Kidney (tissue), 14 donors: ENCODE measurements around the gene KRTAP4-5. TPM values are rescaled to one million over a fixed set of nuclear protein-coding genes. Genes with fewer than 3 reads are reported as not detected.
"Not testable (repeated sequence)": the region's sequence is repeated elsewhere in the genome, so short reads cannot be mapped to it uniquely, and the experiment has no call there.

Experiments
- DNase-seq, 5 donors: peaks; one replicate each; pipeline ENCODE4 v3.0.0-alpha.2; 2013 to 2020
- FAIRE-seq: peaks from 2 replicates; lab custom pipeline; 2012; peaks lifted over from hg19 to GRCh38; lab: Jason Lieb, UNC
- H3K27ac ChIP-seq, 2 donors: one replicate each; pipeline ENCODE4 v1.7.0; 2013; ENCODE audit warnings: low read depth in 2 of 2, low read length in 2 of 2, inconsistent platforms in 1 of 2
- H3K27me3 ChIP-seq: one replicate; pipeline ENCODE4 v1.7.1; 2013; ENCODE audit warnings: low read length, inconsistent platforms; ENCODE audit not compliant: control insufficient read depth, insufficient read depth
- H3K36me3 ChIP-seq, 3 donors: one replicate each; pipeline versions ENCODE4 v1.7.0 to v1.7.1; 2013; ENCODE audit warnings: low read length in 3 of 3, control low read depth in 1 of 3, inconsistent platforms in 1 of 3; ENCODE audit not compliant: insufficient read depth in 3 of 3, control insufficient read depth in 2 of 3
- H3K4me1 ChIP-seq, 3 donors: one replicate each; pipeline versions ENCODE4 v1.7.0 to v1.7.1; 2013; ENCODE audit warnings: low read length in 3 of 3, inconsistent platforms in 1 of 3, low read depth in 1 of 3; ENCODE audit not compliant: control insufficient read depth in 2 of 3, insufficient read depth in 2 of 3
- H3K4me3 ChIP-seq, 3 donors: one replicate each; pipeline versions ENCODE4 v1.7.0 to v1.8.1; 2013; ENCODE audit warnings: low read length in 3 of 3, control low read depth in 1 of 3, inconsistent platforms in 1 of 3
- H3K9ac ChIP-seq, 3 donors: one replicate each; pipeline versions ENCODE4 v1.7.0 to v1.7.1; 2013; ENCODE audit warnings: low read length in 3 of 3, control low read depth in 1 of 3, inconsistent platforms in 1 of 3
- H3K9me3 ChIP-seq, 3 donors: one replicate each; pipeline versions ENCODE4 v1.7.0 to v1.7.1; 2013; ENCODE audit warnings: low read length in 3 of 3, control low read depth in 1 of 3, inconsistent platforms in 1 of 3; ENCODE audit not compliant: control insufficient read depth in 2 of 3, insufficient read depth in 1 of 3
- intact Hi-C: fragments of 100-400 bp; cut with DNase I; formaldehyde crosslinking; loops from one replicate; pipeline ENCODE4 v1.11.1; 2022
- polyA plus RNA-seq: library from polyadenylated mRNA; stranded (reverse); fragments of 350-450 nt; fragmentation: Illumina TruSeq; extraction: RNeasy Lipid Tissue Mini Kit (QIAGEN cat#74804); gene quantifications from one replicate; pipeline ENCODE4 v1.2.3, GENCODE V29; 2014; ENCODE audit warnings: low read depth, low replicate concordance; ENCODE audit not compliant: insufficient read depth
- total RNA-seq: library from RNA; stranded (reverse); fragmentation: NEBNext Ultra II Directional; extraction: Animal tissue kit (Norgen Biotek cat#: 25700); gene quantifications from one replicate; pipeline ENCODE4 v1.2.1, GENCODE V29; 2021
- TF ChIP-seq, protein P1 (sequence below): IDR thresholded peaks from 3 replicates; pipeline ENCODE4 v1.5.1; 2012; ENCODE audit warnings: mild to moderate bottlenecking, moderate library complexity, borderline replicate concordance; ENCODE audit not compliant: insufficient read depth; ENCODE audit errors: extremely low read depth
- donor health status: control.
- donor health status: control.
- donor health status: control.
- donor health status: control.
- donor health status: control.
- donor health status: DM: yes; HTN: yes; CAD: no.
- donor health status: Normal renal cell carcinoma (clear cell type).

The KRTAP4-5 gene
- total and polyA plus RNA-seq, 2 donors from 2014 or later: not detected

DNA sequence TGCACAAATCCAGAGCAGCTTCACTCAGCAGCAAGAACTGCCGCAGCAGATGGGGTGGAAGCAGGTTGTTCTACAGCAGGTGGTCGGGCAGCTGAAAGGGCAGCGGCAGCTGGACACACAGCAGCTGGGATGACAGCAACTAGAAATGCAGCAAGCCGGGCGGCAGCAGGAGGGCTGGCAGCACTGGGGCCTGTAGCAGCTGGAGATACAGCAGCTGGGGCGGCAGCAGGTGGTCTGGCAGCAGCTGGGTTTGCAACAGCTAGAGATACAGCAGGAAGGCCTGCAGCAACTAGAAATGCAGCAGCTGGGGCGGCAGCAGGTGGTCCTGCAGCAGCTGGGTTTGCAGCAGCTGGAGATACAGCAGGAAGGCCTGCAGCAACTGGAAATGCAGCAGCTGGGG, 17.9 kb upstream of the KRTAP4-5 start:
- Histone ChIP-seq H3K36me3 (no peaks in the 10 kb centered on the region), H3K4me3 (no peak overlapping the region), H3K9me3 (no peaks in the 10 kb centered on the region), H3K27ac (no peak overlapping the region), H3K27me3 (no peaks in the 10 kb centered on the region), H3K9ac (no peak overlapping the region), H3K4me1 (no peaks in the 10 kb centered on the region)
- FAIRE-seq: no peak
- intact Hi-C loops: no loop called here
- TF ChIP-seq, protein P1, sequence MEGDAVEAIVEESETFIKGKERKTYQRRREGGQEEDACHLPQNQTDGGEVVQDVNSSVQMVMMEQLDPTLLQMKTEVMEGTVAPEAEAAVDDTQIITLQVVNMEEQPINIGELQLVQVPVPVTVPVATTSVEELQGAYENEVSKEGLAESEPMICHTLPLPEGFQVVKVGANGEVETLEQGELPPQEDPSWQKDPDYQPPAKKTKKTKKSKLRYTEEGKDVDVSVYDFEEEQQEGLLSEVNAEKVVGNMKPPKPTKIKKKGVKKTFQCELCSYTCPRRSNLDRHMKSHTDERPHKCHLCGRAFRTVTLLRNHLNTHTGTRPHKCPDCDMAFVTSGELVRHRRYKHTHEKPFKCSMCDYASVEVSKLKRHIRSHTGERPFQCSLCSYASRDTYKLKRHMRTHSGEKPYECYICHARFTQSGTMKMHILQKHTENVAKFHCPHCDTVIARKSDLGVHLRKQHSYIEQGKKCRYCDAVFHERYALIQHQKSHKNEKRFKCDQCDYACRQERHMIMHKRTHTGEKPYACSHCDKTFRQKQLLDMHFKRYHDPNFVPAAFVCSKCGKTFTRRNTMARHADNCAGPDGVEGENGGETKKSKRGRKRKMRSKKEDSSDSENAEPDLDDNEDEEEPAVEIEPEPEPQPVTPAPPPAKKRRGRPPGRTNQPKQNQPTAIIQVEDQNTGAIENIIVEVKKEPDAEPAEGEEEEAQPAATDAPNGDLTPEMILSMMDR: no peak
- DNase-seq: peak in 1 of 5 donors; percentile 52

DNA sequence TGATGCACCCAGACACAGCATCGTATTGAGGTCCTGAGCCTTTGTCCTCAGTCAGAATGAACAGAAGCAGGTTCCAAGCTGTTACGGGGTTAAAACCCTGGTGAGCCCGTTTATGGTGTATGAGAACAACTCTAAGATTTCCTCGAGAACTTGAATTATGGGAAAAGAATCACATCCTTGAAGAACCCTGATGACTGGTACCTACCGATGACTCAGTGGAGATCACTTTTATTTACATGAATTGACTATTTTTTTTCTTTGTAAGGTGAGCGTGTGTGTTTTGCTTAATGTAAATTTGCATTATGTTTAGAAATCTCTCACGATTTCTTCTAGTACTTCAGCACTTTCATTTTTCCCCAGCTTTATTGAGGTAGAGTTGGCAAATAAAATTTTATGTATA, 14.2 kb upstream of the KRTAP4-5 start:
- no peak overlapping the region for H3K4me3 ChIP-seq
- H3K9me3 ChIP-seq: no peaks in the 10 kb centered on the region
- no peak overlapping the region for H3K27ac ChIP-seq
- no peaks in the 10 kb centered on the region for H3K27me3 ChIP-seq
- intact Hi-C loops: no loop called here
- H3K4me1 ChIP-seq: no peaks in the 10 kb centered on the region
- no peak overlapping the region for H3K9ac ChIP-seq
- no peaks in the 10 kb centered on the region for H3K36me3 ChIP-seq
- DNase-seq (no peak), FAIRE-seq (no peak)
- TF ChIP-seq, protein P1: no peak

GRCh38 chr17:41160648-41161047, 11.0 kb upstream of the KRTAP4-5 start, which contains the start of gene KRTAP4-4:
Gene KRTAP4-4, minus strand, starts transcription at chr17:41160748. Its CDS starts 57 bp downstream, at chr17:41160691.
- intact Hi-C loops: no loop called here
- Histone ChIP-seq H3K9ac (no peak within 1 kb of the TSS), H3K27ac (no peak within 1 kb of the TSS), H3K4me1 (no peaks in the 10 kb centered on the region), H3K9me3 (no peaks in the 10 kb centered on the region), H3K36me3 (no peaks in the 10 kb centered on the region), H3K27me3 (no peaks in the 10 kb centered on the region), H3K4me3 (no peak within 1 kb of the TSS)
- TF ChIP-seq, protein P1: no peak
- DNase-seq (no peak), FAIRE-seq (no peak)

DNA sequence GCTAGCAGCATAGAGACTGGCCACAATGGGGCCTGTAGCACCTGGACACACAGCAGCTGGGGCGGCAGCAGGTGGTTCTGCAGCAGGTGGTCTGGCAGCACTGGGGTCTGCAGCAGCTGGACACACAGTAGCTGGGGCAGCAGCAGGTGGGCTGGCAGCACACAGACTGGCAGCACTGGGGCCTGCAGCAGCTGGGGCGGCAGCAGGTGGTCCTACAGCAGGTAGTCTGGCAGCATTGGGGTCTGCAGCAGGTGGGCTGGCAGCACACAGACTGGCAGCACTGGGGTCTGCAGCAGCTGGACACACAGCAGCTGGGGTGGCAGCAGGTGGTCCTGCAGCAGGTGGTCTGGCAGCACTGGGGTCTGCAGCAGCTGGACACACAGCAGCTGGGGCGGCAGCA, 10.6 kb upstream of the KRTAP4-5 start:
- H3K4me1 ChIP-seq, intact Hi-C loops, H3K9ac ChIP-seq, H3K27ac ChIP-seq, H3K4me3 ChIP-seq, FAIRE-seq, H3K9me3 ChIP-seq, H3K27me3 ChIP-seq, H3K36me3 ChIP-seq: not testable (repeated sequence)
- peak in 1 of 5 donors; percentile 35 for DNase-seq
